GM06990 (cell line): ENCODE data around the gene STK4.

Experiments
- DNase-seq: peaks from one replicate; pipeline ENCODE4 v3.0.0-alpha.2; 2011; ENCODE audit not compliant: insufficient read length; ENCODE audit errors: extremely low read depth
- H3K27me3 ChIP-seq: replicated peaks from 2 replicates; pipeline ENCODE4 v1.6.0; 2011; ENCODE audit warnings: low read length; ENCODE audit not compliant: control insufficient read depth, insufficient read depth
- H3K36me3 ChIP-seq: 2 replicates; pipeline ENCODE4 v1.5.1; 2011; ENCODE audit warnings: low read length; ENCODE audit not compliant: control insufficient read depth, insufficient read depth
- H3K4me3 ChIP-seq: replicated peaks from 2 replicates; pipeline ENCODE4 v1.5.1; 2011; ENCODE audit warnings: low read depth, mild to moderate bottlenecking, control low read depth, low read length
- CTCF ChIP-seq: IDR thresholded peaks from 2 replicates; pipeline ENCODE4 v1.5.1; 2011; ENCODE audit warnings: low read length, control low read depth, mild to moderate bottlenecking, inconsistent platforms; ENCODE audit not compliant: insufficient read depth, poor library complexity, severe bottlenecking

Gene STK4

GRCh38 chr20:45094201-45094600, 127.9 kb downstream of the STK4 start:
- H3K4me3 ChIP-seq: no peak overlapping the region
- no peaks in the 10 kb centered on the region for H3K36me3 ChIP-seq
- no peaks in the 10 kb centered on the region; the same call in 1 of the 2 replicates for H3K27me3 ChIP-seq
- no peak for TF ChIP-seq CTCF
- no peak for DNase-seq

- no peak for DNase-seq
- no peaks in the 10 kb centered on the region for H3K36me3 ChIP-seq
- no peak for TF ChIP-seq CTCF
These were observed 128.7 kb downstream of the STK4 start for GRCh38 chr20:45094864-45095574.

GRCh38 chr20:45095805-45096238, 129.5 kb downstream of the STK4 start:
- Histone ChIP-seq H3K36me3 (no peaks in the 10 kb centered on the region), H3K27me3 (no peaks in the 10 kb centered on the region; the same call in none of the 2 replicates), H3K4me3 (no peak overlapping the region)
- DNase-seq: no peak
- TF ChIP-seq CTCF: peak; percentile 85

More at GRCh38 chr20:45094864-45095574, 128.7 kb downstream of the STK4 start:
- H3K4me3 ChIP-seq: no peak overlapping the region
- no peaks in the 10 kb centered on the region; the same call in 1 of the 2 replicates for H3K27me3 ChIP-seq

- TF ChIP-seq CTCF: no peak
- Histone ChIP-seq H3K27me3 (no peaks in the 10 kb centered on the region; the same call in none of the 2 replicates), H3K36me3 (no peaks in the 10 kb centered on the region), H3K4me3 (no peak overlapping the region)
- no peak for DNase-seq
These were observed 130.5 kb downstream of the STK4 start for GRCh38 chr20:45096781-45097180.

GRCh38 chr20:45097485-45098102, 131.3 kb downstream of the STK4 start:
- DNase-seq: peak; percentile 30
- TF ChIP-seq CTCF: peak; percentile 29
- Histone ChIP-seq H3K36me3 (no peaks in the 10 kb centered on the region), H3K27me3 (no peaks in the 10 kb centered on the region; the same call in none of the 2 replicates), H3K4me3 (no peak overlapping the region)
